Measurements from ENCODE around the gene ARRDC4. TPM values are rescaled to one million over a fixed set of nuclear protein-coding genes. Genes with fewer than 3 reads are reported as not detected.

ARRDC4 gene
- polyA plus RNA-seq, 1 experiment, result 9.2 TPM

GRCh38 chr15:97989299-97989698, 28.8 kb downstream of the ARRDC4 start:
- no peak for TF ChIP-seq CTCF (IDR thresholded peaks at IDR 0.05; ENCODE audit: low read depth, low read length)
- DNase-seq (ENCODE audit: low read depth, low spot score), result no peak
- POLR2A ChIA-PET, result no interaction called here
- Histone ChIP-seq H3K9me3 (ENCODE audit: control insufficient read depth, insufficient read depth, low read length) (peaks cover 4% of the 10 kb centered on the region), H3K4me3 (ENCODE audit: low read depth, low read length) (no peak overlapping the region), H3K27ac (ENCODE audit: low read depth, low read length) (no peak overlapping the region), H3K27me3 (ENCODE audit: control insufficient read depth, insufficient read depth, low read length) (no peaks in the 10 kb centered on the region)
- CTCF ChIA-PET, result no interaction called here

GRCh38 chr15:97991972-97992541, 31.6 kb downstream of the ARRDC4 start:
- H3K27ac ChIP-seq (ENCODE audit: low read depth, low read length), result no peak overlapping the region
- ChIA-PET POLR2A (no interaction called here), CTCF (no interaction called here)
- no peaks in the 10 kb centered on the region; the same call in 1 of the 2 replicates for H3K9me3 ChIP-seq (ENCODE audit: control insufficient read depth, insufficient read depth, low read length)
- no peak for TF ChIP-seq CTCF (IDR thresholded peaks at IDR 0.05; ENCODE audit: low read depth, low read length)
- no peak for DNase-seq (ENCODE audit: low read depth, low spot score)
- H3K27me3 ChIP-seq (ENCODE audit: control insufficient read depth, insufficient read depth, low read length), result no peaks in the 10 kb centered on the region
- H3K4me3 ChIP-seq (ENCODE audit: low read depth, low read length), result no peak overlapping the region

GRCh38 chr15:97992823-97993222, 32.3 kb downstream of the ARRDC4 start:
- CTCF ChIA-PET, result no interaction called here
- H3K4me3 ChIP-seq (ENCODE audit: low read depth, low read length), result no peak overlapping the region
- H3K9me3 ChIP-seq (ENCODE audit: control insufficient read depth, insufficient read depth, low read length), result no peaks in the 10 kb centered on the region
- no peak overlapping the region for H3K27ac ChIP-seq (ENCODE audit: low read depth, low read length)
- POLR2A ChIA-PET, result no interaction called here
- no peak for TF ChIP-seq CTCF (IDR thresholded peaks at IDR 0.05; ENCODE audit: low read depth, low read length)
- no peak for DNase-seq (ENCODE audit: low read depth, low spot score)
- H3K27me3 ChIP-seq (ENCODE audit: control insufficient read depth, insufficient read depth, low read length), result no peaks in the 10 kb centered on the region

GRCh38 chr15:97993310-97993738, 32.8 kb downstream of the ARRDC4 start:
- H3K27ac ChIP-seq (ENCODE audit: low read depth, low read length), result no peak overlapping the region
- no peak for DNase-seq (ENCODE audit: low read depth, low spot score)
- no peaks in the 10 kb centered on the region for H3K27me3 ChIP-seq (ENCODE audit: control insufficient read depth, insufficient read depth, low read length)
- no peak overlapping the region for H3K4me3 ChIP-seq (ENCODE audit: low read depth, low read length)
- POLR2A ChIA-PET, result no interaction called here
- H3K9me3 ChIP-seq (ENCODE audit: control insufficient read depth, insufficient read depth, low read length), result no peaks in the 10 kb centered on the region
- CTCF ChIA-PET, result no interaction called here
- TF ChIP-seq CTCF (IDR thresholded peaks at IDR 0.05; ENCODE audit: low read depth, low read length), result no peak

DNA sequence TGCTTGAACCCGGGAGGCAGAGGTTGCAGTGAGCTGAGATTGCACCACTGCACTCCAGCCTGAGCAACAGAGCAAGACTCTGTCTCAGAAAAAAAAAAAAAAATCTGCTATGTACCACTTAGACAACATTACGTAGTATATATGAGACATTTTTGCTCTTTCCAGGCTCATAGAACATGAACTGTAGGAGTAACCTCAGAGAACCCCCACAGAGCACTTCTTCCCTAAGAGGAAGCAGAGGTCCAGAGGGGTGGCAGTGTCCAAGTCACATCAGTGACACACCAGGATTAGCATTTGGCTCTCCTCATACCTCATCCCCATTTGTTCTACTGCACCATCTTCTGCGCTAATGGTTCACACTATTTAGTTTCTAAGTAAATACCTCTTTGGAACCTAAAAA, 33.7 kb downstream of the ARRDC4 start:
- no peak overlapping the region for H3K27ac ChIP-seq (ENCODE audit: low read depth, low read length)
- H3K9me3 ChIP-seq (ENCODE audit: control insufficient read depth, insufficient read depth, low read length), result no peaks in the 10 kb centered on the region
- H3K27me3 ChIP-seq (ENCODE audit: control insufficient read depth, insufficient read depth, low read length), result no peaks in the 10 kb centered on the region
- DNase-seq (ENCODE audit: low read depth, low spot score), result no peak
- ChIA-PET CTCF (no interaction called here), POLR2A (no interaction called here)
- no peak overlapping the region for H3K4me3 ChIP-seq (ENCODE audit: low read depth, low read length)
- TF ChIP-seq CTCF (IDR thresholded peaks at IDR 0.05; ENCODE audit: low read depth, low read length), result no peak

All from AG04450 (cell line).